Fibroblast of mammary gland (primary cell): Measurements from ENCODE around the gene CFL2.

Experiments
- DNase-seq: peaks from one replicate; pipeline ENCODE4 v3.0.0-alpha.2; 2010; ENCODE audit warnings: low read depth
- H3K4me3 ChIP-seq: 2 replicates; pipeline ENCODE4 v1.5.1; 2011; ENCODE audit warnings: low read depth, mild to moderate bottlenecking, low read length, moderate library complexity; ENCODE audit not compliant: control insufficient read depth
- CTCF ChIP-seq: conservative IDR thresholded peaks from 2 replicates; pipeline ENCODE4 v1.5.1; 2011; ENCODE audit warnings: low read depth, low read length, inconsistent platforms; ENCODE audit not compliant: control insufficient read depth, insufficient read depth

The CFL2 gene

GRCh38 chr14:34678306-34678705, 36.1 kb downstream of the CFL2 start:
- no peak for TF ChIP-seq CTCF
- no peak for DNase-seq
- H3K4me3 ChIP-seq = no peak overlapping the region

- DNase-seq = no peak
- TF ChIP-seq CTCF = no peak
- no peak overlapping the region for H3K4me3 ChIP-seq
Observed at GRCh38 chr14:34676516-34677211, 37.7 kb downstream of the CFL2 start.

GRCh38 chr14:34673702-34674101, 40.7 kb downstream of the CFL2 start:
- no peak overlapping the region for H3K4me3 ChIP-seq
- no peak for TF ChIP-seq CTCF
- DNase-seq = no peak

GRCh38 chr14:34671716-34672115, 42.7 kb downstream of the CFL2 start:
- no peak overlapping the region for H3K4me3 ChIP-seq
- no peak for DNase-seq
- TF ChIP-seq CTCF = no peak

- H3K4me3 ChIP-seq = no peak overlapping the region
- no peak for TF ChIP-seq CTCF
- peak; percentile 23 for DNase-seq
Observed at GRCh38 chr14:34668111-34668510, 46.3 kb downstream of the CFL2 start.

GRCh38 chr14:34667007-34667406, 47.4 kb downstream of the CFL2 start:
- no peak for TF ChIP-seq CTCF
- no peak overlapping the region for H3K4me3 ChIP-seq
- no peak for DNase-seq

GRCh38 chr14:34665785-34666435, 48.5 kb downstream of the CFL2 start:
- no peak for TF ChIP-seq CTCF
- peak; percentile 92 for DNase-seq
- no peak overlapping the region for H3K4me3 ChIP-seq
